Right renal pelvis (tissue), 4 donors: ENCODE data around the gene MGP. TPM values are rescaled to one million over a fixed set of nuclear protein-coding genes. Genes with fewer than 3 reads are reported as not detected.
A peak's percentile ranks its signal among the peaks of the same experiment; 100 is the strongest.

Experiments
- DNase-seq, 4 donors: peaks; one replicate each; pipeline ENCODE4 v3.0.0-alpha.2; 2013; ENCODE audit warnings: low read depth in 4 of 4, low spot score in 3 of 4, missing footprints in 1 of 4
- polyA plus RNA-seq, 4 donors: library from polyadenylated mRNA; unstranded; fragments of 120-200 nt; gene quantifications; one replicate each; pipeline ENCODE4 v1.2.1, GENCODE V29; 2013; ENCODE audit not compliant: insufficient read length in 4 of 4

MGP gene
- 10 to 100 TPM; 41.2 to 70.3 (median 48.2) TPM for polyA plus RNA-seq

DNA sequence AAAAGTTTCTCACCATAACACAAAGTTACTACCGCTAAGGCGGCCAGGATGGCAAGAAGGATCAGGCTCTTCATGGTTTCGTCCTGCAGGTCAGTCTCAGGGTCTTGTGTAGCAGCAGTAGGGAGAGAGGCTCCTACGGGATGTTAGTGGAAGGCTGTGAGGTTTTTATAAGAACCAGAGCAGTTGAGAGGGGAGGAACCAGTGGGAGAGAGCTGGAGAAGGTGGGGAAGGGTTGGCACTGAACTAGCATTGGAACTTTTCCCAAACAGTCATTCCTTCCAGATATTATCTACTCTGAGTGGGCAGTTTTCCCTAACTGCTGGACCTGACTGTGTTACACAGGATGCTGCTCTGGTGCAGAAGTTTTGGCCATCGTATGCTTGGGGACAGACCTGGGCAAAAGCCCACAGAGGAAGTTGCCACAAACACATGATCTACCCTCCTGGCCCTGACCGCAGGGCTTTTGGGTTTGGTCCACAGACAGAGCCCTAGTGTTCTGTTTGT, at the start of gene MGP:
Gene MGP (minus strand): TSS at position 137 of the 504 bp plus-strand sequence. CDS start 63 bp downstream, at position 74.
- DNase-seq, result no peak

DNA sequence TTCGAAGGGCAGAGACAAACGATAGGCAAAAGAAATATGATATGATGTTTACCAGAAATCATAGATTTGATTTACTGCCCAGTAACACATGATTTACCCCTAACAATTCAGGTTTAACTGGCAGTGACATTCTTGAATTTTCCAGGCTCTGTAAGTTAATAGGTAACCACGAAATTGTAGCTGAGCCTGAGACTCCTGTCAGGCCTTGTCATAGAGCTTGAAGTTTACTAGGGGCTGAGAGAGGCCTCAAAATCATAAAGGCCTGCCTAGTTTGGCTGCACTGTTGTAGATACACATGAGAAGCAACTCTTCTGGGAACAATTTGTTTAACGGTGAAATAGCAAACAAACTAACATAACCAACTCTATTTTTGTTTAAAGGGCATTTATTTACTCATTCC, 49.4 kb upstream of the MGP start:
- DNase-seq, result peak in 3 of 4 donors; percentile 52 to 66 (median 55)

DNA sequence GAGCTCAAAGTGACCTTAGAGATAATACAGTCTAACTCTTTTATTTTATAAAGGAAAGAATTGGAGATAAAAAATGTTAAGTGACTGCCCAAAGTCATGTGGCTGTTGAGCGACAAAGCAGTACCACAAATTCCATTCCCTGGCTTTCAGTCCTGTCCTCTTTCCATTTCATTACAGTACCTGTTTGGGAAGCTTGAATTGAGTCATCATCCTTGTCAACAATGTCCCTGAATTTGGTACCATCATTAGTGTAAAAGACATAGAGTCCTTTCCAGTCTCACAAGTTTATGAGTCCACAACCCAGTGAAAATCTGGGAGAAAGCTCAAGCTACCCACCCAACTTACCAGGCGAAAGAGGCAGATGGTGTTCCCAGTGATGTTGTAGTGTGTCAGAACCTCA, 48.9 kb upstream of the MGP start:
- no peak for DNase-seq

GRCh38 chr12:14931791-14932560, 46.3 kb upstream of the MGP start:
- no peak for DNase-seq

- no peak for DNase-seq
These were observed 45.7 kb upstream of the MGP start for GRCh38 chr12:14931359-14931758.

- DNase-seq, result no peak
These were observed 44.6 kb upstream of the MGP start for GRCh38 chr12:14930299-14930698.

GRCh38 chr12:14928931-14929330, 43.3 kb upstream of the MGP start:
- peak; percentile 48 to 77 (median 72) for DNase-seq

- no peak for DNase-seq
These were observed 41.6 kb upstream of the MGP start for GRCh38 chr12:14927267-14927666.

GRCh38 chr12:14924541-14924940, 38.9 kb upstream of the MGP start:
- no peak for DNase-seq

- DNase-seq, result no peak
These were observed 38.3 kb upstream of the MGP start for GRCh38 chr12:14923944-14924343.

DNA sequence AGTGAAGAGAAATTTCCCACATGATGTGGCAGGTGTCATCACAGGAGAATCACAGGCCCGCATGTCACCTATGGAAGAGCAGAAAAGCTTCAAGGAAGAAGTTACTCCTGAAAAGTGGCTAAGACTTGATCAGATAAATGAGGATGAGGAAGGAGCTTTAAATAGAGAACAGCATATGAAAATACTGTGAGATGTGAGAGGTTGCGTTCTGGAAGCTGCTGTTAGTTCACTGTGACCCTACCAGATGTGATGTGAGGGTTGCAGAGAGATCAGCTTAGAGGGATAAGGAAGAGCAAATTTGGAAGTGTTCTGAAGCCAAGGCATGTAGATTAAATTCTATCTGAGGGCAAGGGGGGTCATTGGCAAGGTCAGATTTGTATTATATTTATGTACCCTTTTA, 35.6 kb upstream of the MGP start:
- no peak for DNase-seq

DNA sequence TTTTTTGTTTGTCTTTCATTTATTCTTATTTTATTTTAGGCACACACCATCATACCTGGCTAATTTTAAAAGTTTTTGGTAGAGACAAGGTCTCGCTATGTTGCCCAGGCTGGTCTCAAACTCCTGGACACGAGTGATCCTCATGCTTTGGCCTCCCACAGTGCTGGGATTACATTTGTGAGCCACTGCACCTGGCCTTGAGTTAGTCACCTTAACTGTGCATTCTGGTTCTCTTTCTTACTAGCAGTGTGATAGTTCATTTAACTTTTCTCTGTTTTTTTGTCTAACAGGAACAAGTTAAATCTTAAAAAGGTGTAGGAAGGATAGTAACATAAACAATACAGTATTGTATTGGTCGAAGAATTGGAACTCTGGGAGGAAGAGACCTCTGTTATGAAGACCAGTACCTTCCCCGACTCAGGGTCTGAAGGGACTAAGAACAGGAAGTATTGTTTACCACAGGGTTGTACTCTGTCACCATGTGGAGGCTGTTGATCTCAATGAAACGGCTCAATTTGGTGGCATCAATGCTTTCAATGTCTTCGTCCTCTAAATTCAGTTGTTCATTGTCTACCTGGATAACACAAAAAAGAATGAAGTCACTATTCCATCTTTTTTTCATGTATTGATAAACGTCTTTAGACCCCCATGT, 34.9 kb upstream of the MGP start:
- no peak for DNase-seq

DNA sequence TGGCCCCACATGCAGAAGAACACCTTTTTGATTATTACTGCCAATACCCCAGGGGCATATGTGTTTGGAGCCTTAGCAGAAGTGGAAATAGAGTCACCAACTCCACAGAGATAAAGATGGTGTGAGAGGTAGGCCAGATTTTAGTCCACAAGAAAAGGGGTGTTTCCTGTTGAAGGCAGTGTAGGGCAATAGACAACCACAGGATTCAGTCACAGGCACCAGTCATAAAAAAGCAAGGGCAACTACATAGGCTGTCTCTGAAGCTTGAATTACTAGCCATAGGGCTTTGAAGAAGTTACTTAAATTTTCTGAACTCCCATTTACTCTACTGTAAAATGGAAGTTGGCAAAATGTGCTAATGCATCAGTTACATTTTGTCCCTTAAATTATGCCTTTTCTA, 33.8 kb upstream of the MGP start:
- no peak for DNase-seq

DNA sequence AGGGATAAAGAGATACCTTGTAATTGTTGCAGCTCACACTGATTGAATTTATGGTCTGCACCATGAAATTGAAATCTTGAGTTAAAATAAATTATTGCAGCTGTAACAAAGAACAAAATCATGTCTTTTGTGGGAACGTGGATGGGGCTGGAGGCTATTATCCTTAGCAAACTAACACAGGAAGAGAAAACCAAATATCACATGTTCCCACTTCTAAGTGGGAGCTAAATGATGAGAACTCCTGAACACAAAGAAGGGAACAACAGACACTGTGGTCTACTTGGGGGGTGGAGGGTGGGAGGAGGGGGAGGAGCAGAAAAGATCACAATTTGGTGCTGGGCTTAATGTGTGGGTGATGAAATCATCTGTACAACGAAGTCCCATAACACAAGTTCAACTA, 30.1 kb upstream of the MGP start:
- no peak for DNase-seq

GRCh38 chr12:14913381-14913781, 27.7 kb upstream of the MGP start:
- DNase-seq, result no peak

- DNase-seq, result no peak
These were observed 25.5 kb upstream of the MGP start for GRCh38 chr12:14911131-14911530.

DNA sequence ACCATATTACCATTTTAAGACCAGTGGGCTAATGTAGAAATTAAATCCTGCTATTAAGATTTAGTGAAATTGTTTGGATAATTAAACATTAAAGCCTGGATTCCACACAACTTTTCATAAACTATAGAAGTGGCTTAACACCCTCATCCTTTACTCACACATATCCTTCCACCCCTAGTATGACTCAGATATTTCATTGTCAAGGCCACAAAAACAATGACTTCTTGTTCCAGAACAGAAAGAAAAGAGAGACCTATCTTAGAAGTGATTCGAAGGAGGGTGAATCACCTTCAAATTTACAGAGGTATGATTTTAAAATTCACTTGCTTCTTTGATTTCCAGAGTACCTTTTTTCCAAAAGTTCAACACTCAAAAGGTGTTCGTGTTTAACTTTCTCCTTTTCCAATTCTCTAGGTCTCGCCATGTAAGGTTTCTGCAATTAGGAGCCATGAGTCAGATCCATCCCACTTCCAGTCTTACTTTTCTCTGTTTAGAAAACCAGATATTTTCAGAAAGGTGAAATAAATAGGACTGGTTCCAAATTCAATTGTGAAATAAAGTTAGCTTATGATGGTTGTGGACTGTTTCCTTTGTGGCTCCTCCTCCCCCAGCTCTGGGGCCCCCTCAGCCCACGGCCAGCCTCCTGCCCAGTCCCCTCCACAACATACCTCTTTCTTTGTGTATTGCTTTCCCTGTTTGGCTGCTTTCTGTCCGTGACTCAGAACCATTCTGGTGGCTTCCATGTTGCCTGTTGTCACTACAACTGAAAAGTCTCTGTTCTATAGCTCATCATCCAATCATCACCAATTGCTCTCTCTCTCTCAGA, 24.6 kb upstream of the MGP start:
- DNase-seq, result no peak

- DNase-seq, result no peak
These were observed 22.3 kb upstream of the MGP start for GRCh38 chr12:14907953-14908352.

GRCh38 chr12:14906114-14906513, 20.5 kb upstream of the MGP start:
- DNase-seq, result no peak

DNA sequence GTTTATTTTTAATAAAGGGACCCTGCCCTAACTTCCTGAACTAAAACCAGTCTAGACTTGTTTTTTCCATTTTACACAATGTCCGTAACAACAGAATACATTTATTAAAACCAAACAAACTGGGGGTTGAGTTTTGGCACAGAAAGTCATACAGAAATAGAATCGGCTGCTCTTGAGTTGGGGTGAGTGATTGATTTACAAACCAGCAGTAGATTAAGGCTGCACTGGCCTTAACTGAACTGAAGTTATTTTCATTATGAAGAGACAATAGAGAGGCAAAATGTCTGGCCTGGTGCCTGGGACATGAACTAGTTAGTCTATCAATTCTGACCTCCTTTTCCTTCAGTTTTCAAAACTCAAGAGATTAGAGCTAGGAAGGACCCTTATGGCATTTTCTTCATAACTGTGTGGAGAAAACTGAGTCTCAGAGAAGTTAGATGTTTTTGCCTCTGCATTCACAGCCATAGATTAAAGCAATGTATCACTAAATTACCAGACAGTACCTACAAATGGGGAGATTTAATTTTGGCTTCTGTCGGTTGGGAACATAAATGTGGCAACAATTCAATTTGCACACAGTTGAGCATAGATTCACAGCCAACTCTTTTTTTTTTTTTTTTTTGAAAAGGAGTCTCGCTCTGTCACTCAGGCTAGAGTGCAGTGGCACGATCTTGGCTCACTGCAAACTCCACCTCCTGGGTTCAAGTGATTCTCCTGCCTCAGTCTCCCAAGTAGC, 19.8 kb upstream of the MGP start:
- DNase-seq, result no peak
